ENCODE results near the gene CHFR.
"Not testable (repeated sequence)": the region's sequence is repeated elsewhere in the genome, so short reads cannot be mapped to it uniquely, and the experiment has no call there.

Gene CHFR

GRCh38 chr12:132873724-132874123, 13.7 kb downstream of the CHFR start:
- DNase-seq, result no peak

GRCh38 chr12:132872975-132873421, 14.4 kb downstream of the CHFR start:
- DNase-seq, result no peak

GRCh38 chr12:132872073-132872855, 15.1 kb downstream of the CHFR start:
- no peak for DNase-seq

- no peak for DNase-seq
These were observed 17.9 kb downstream of the CHFR start for GRCh38 chr12:132869551-132869950.

GRCh38 chr12:132866251-132866828, 21.1 kb downstream of the CHFR start:
- DNase-seq, result no peak

GRCh38 chr12:132861558-132861957, 25.8 kb downstream of the CHFR start:
- DNase-seq, result no peak

- no peak for DNase-seq
These were observed 28.6 kb downstream of the CHFR start for GRCh38 chr12:132858718-132859266.

GRCh38 chr12:132857019-132857418, 30.4 kb downstream of the CHFR start:
- DNase-seq, result not testable (repeated sequence)

- DNase-seq, result no peak
These were observed 30.8 kb downstream of the CHFR start for GRCh38 chr12:132856581-132856980.

GRCh38 chr12:132855211-132855610, 32.2 kb downstream of the CHFR start:
- DNase-seq, result not testable (repeated sequence)

- DNase-seq, result no peak
These were observed 33.9 kb downstream of the CHFR start for GRCh38 chr12:132853285-132854092.

- DNase-seq, result no peak
These were observed 34.9 kb downstream of the CHFR start for GRCh38 chr12:132852496-132852895.

GRCh38 chr12:132851465-132851864, 35.9 kb downstream of the CHFR start:
- no peak for DNase-seq

- no peak for DNase-seq
These were observed 37.1 kb downstream of the CHFR start for GRCh38 chr12:132850291-132850690.

GRCh38 chr12:132848521-132848920, 38.9 kb downstream of the CHFR start:
- no peak for DNase-seq

GRCh38 chr12:132847363-132848356, 39.7 kb downstream of the CHFR start:
- no peak for DNase-seq

GRCh38 chr12:132844681-132845080, 42.7 kb downstream of the CHFR start:
- DNase-seq, result not testable (repeated sequence)

- DNase-seq, result no peak
These were observed 44.9 kb downstream of the CHFR start for GRCh38 chr12:132842449-132843045.

GRCh38 chr12:132841151-132841550, 46.3 kb downstream of the CHFR start:
- DNase-seq, result no peak

GRCh38 chr12:132840536-132840935, 46.9 kb downstream of the CHFR start:
- no peak for DNase-seq

- no peak for DNase-seq
These were observed 47.7 kb downstream of the CHFR start for GRCh38 chr12:132839558-132840235.
